ENCODE results near the gene SLC35F3.

Gene SLC35F3

DNA sequence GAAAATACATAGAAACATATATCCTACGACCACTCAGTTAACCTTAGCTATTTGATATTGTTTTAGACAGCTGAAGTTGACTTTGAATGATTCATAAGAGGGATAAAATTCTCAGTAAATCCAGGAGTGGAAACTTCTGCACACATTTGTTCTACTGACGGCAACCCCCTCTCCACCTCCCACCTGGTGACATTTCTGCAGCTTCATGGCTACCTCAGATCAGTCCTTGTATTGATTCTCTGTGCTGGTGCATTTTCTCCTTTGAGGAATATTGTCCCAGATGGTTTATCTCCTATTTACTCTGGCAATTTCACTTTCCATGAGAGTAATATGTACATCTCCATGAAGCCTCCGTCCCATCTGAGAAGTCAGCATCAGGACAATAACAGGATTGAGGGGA lies 411.1 kb downstream of the SLC35F3 start:
- no peak for TF ChIP-seq CTCF (IDR thresholded peaks at IDR 0.05; ENCODE audit: insufficient read depth, low read depth, low read length, missing control alignments)

GRCh38 chr1:234316486-234316885 lies 412.0 kb downstream of the SLC35F3 start:
- no peak overlapping the region for H3K4me3 ChIP-seq (ENCODE audit: low read depth, low read length)
- no peak for DNase-seq (ENCODE audit: low read depth)
- no peak for TF ChIP-seq CTCF (IDR thresholded peaks at IDR 0.05; ENCODE audit: insufficient read depth, low read depth, low read length, missing control alignments)

More for the DNA sequence above, 411.1 kb downstream of the SLC35F3 start:
- H3K4me3 ChIP-seq (ENCODE audit: low read depth, low read length): no peak overlapping the region
- DNase-seq (ENCODE audit: low read depth): no peak

- no peak for TF ChIP-seq CTCF (IDR thresholded peaks at IDR 0.05; ENCODE audit: insufficient read depth, low read depth, low read length, missing control alignments)
- H3K4me3 ChIP-seq (ENCODE audit: low read depth, low read length): no peak overlapping the region
- no peak for DNase-seq (ENCODE audit: low read depth)
These were observed 412.5 kb downstream of the SLC35F3 start for GRCh38 chr1:234316937-234317336.

GRCh38 chr1:234320069-234320468 lies 415.6 kb downstream of the SLC35F3 start:
- no peak for DNase-seq (ENCODE audit: low read depth)
- H3K4me3 ChIP-seq (ENCODE audit: low read depth, low read length): no peak overlapping the region
- TF ChIP-seq CTCF (IDR thresholded peaks at IDR 0.05; ENCODE audit: insufficient read depth, low read depth, low read length, missing control alignments): no peak

DNA sequence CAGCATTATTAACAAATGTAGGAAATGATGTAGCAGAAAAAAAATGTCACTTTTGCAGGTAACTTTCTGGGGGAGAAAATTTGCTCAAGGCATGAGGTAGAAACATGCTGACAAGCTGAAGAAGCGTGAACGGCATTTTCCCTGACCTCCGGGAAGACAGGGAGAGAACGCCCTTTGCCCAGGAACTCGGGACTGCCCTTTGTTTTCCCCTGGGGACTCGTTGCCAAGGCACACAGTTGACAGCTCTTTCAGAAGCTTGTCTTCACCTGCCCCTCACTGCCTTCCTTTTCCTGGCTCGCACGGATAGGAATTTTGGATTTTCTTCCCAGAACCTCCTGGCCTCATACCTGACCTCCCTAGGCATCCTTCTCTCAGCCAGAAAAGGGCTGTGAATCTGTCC lies 416.1 kb downstream of the SLC35F3 start:
- H3K4me3 ChIP-seq (ENCODE audit: low read depth, low read length): no peak overlapping the region
- TF ChIP-seq CTCF (IDR thresholded peaks at IDR 0.05; ENCODE audit: insufficient read depth, low read depth, low read length, missing control alignments): no peak
- DNase-seq (ENCODE audit: low read depth): no peak

DNA sequence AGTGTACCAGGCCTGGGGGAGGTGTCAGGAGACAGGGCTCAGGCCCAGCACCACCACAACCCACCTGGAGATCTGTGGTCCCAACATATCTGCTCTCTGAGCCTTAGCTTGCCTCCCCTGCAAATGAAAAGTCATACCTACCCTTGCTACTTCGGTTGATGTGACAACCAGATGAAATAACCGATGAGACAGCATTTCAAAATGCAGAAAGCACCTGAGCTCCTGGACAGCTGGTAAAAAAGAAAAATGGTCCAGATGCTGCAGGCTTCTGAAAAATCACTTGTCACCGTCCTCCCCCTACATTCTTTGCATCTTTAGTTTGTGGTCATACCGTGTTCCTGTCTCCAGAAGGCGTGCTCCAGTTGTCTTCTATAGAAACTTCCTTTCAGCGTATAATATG lies 416.8 kb downstream of the SLC35F3 start:
- TF ChIP-seq CTCF (IDR thresholded peaks at IDR 0.05; ENCODE audit: insufficient read depth, low read depth, low read length, missing control alignments): no peak
- H3K4me3 ChIP-seq (ENCODE audit: low read depth, low read length): no peak overlapping the region
- no peak for DNase-seq (ENCODE audit: low read depth)

- no peak for DNase-seq (ENCODE audit: low read depth)
- TF ChIP-seq CTCF (IDR thresholded peaks at IDR 0.05; ENCODE audit: insufficient read depth, low read depth, low read length, missing control alignments): no peak
- no peak overlapping the region for H3K4me3 ChIP-seq (ENCODE audit: low read depth, low read length)
These were observed 417.6 kb downstream of the SLC35F3 start for GRCh38 chr1:234322097-234322496.

Data from GM12865 (cell line).